ENCODE data around the gene DUSP9.

GRCh38 chrX:153670748-153671588 is 24.0 kb downstream of the DUSP9 start:
- TF ChIP-seq POLR2A (IDR thresholded peaks at IDR 0.05; ENCODE audit: extremely low read depth, insufficient read length) (no peak), MYC (IDR thresholded peaks at IDR 0.05; ENCODE audit: low read depth, low read length) (no peak), CTCF (IDR thresholded peaks at IDR 0.05; ENCODE audit: low read depth, low read length) (no peak)

Measured in NB4 (cell line).